K562 (cell line): ENCODE measurements around the gene VWA2. TPM values are rescaled to one million over a fixed set of nuclear protein-coding genes. Genes with fewer than 3 reads are reported as not detected.

Experiments
- ATAC-seq: fragments of 200-7000 bp; cut with Tn5 transposase; 3 replicates; pipeline ENCODE4 v1.9.1; 2020; ENCODE audit warnings: moderate library complexity
- BruUV-seq: library from RNA; stranded (reverse); fragments of 400-500 nt; replicated peaks from 2 replicates; lab custom pipeline; 2021; lab: Mats Ljungman, UMichigan
- CTCF ChIA-PET: fragments of 300-600 bp; formaldehyde crosslinking; extraction: SDS; loops from one replicate; lab custom pipeline; 2021; ENCODE audit warnings: low intra/inter-chr PET ratio; lab: Yijun Ruan, JAX
- POLR2A ChIA-PET: fragments of 300-600, 350-650 bp; sonication (Branson Sonifier 250); formaldehyde crosslinking; extraction: SDS; loops from one replicate; lab custom pipeline; 2021; ENCODE audit warnings: antibody characterized with exemption, inconsistent platforms; lab: Yijun Ruan, JAX
- DNase-seq, 4 experiments: peaks; one replicate each; pipeline versions ENCODE4 v3.0.0 to v3.0.0-alpha.2; 2011 to 2018; ENCODE audit warnings: low spot score in 3 of 4, mixed read lengths in 3 of 4; ENCODE audit errors: extremely low read depth in 1 of 4
- FAIRE-seq: peaks from 2 replicates; lab custom pipeline; 2011; peaks lifted over from hg19 to GRCh38; lab: Jason Lieb, UNC
- H2AFZ ChIP-seq: 2 replicates; pipeline ENCODE4 v1.6.0; 2011; ENCODE audit warnings: low read depth, low read length, control low read depth, inconsistent platforms
- H3K27ac ChIP-seq: fragments of 200-600 bp; 3 replicates; pipeline ENCODE4 v1.8.0; 2011; ENCODE audit warnings: low read depth, mild to moderate bottlenecking, control low read depth, inconsistent platforms, low read length, moderate library complexity, mixed read lengths; ENCODE audit errors: extremely low read depth
- H3K27me3 ChIP-seq, 2 experiments: fragments of 300-600 bp in 1 of 2; 2 replicates in 1 of 2; 3 replicates in 1 of 2; pipeline versions ENCODE4 v1.6.0 to v1.8.0; 2011; ENCODE audit warnings: inconsistent platforms in 2 of 2, low read length in 2 of 2, mild to moderate bottlenecking in 1 of 2, mixed read lengths in 1 of 2, moderate library complexity in 1 of 2; ENCODE audit not compliant: control insufficient read depth in 2 of 2, insufficient read depth in 2 of 2
- H3K36me3 ChIP-seq: fragments of 300-600 bp; 3 replicates; pipeline ENCODE4 v1.8.0; 2011; ENCODE audit warnings: mild to moderate bottlenecking, low read length, inconsistent platforms; ENCODE audit not compliant: control insufficient read depth, insufficient read depth
- H3K4me1 ChIP-seq, 2 experiments: fragments of 200-600 bp in 1 of 2; replicated peaks in 1 of 2; 2 replicates in 1 of 2; 3 replicates in 1 of 2; pipeline versions ENCODE4 v1.5.1 to v1.8.0; 2011; ENCODE audit warnings: inconsistent platforms in 2 of 2, low read length in 2 of 2, mild to moderate bottlenecking in 1 of 2, mixed read lengths in 1 of 2, moderate library complexity in 1 of 2; ENCODE audit not compliant: control insufficient read depth in 2 of 2, insufficient read depth in 2 of 2
- H3K4me2 ChIP-seq: 2 replicates; pipeline ENCODE4 v1.6.1; 2011; ENCODE audit warnings: low read length, control low read depth, inconsistent platforms, mixed read lengths; ENCODE audit not compliant: insufficient read depth
- H3K4me3 ChIP-seq: fragments of 200-600 bp; sonication (generic), shearing (Covaris generic); 2 replicates; pipeline ENCODE4 v1.5.1; 2016; ENCODE audit warnings: control low read depth, inconsistent platforms
- H3K79me2 ChIP-seq: fragments of 200-600 bp; 3 replicates; pipeline ENCODE4 v1.8.0; 2011; ENCODE audit warnings: low read length, inconsistent platforms; ENCODE audit not compliant: control insufficient read depth, insufficient read depth
- H3K9ac ChIP-seq, 2 experiments: 2 replicates each; pipeline versions ENCODE4 v1.6.0 to v1.6.1; 2011; ENCODE audit warnings: low read depth in 2 of 2, low read length in 2 of 2, control low read depth in 1 of 2, inconsistent platforms in 1 of 2, mild to moderate bottlenecking in 1 of 2, mixed read lengths in 1 of 2; ENCODE audit not compliant: insufficient read depth in 1 of 2
- H3K9me1 ChIP-seq: one replicate; pipeline ENCODE4 v1.6.0; 2011; ENCODE audit warnings: inconsistent platforms, mild to moderate bottlenecking, low read length, moderate library complexity; ENCODE audit not compliant: control insufficient read depth, insufficient read depth
- H3K9me3 ChIP-seq: replicated peaks from 2 replicates; pipeline ENCODE4 v1.5.1; 2011; ENCODE audit warnings: low read depth, low read length, inconsistent platforms; ENCODE audit not compliant: control insufficient read depth, insufficient read depth
- H4K20me1 ChIP-seq: replicated peaks from 2 replicates; pipeline ENCODE4 v1.6.1; 2011; ENCODE audit warnings: low read length, inconsistent platforms, mixed read lengths; ENCODE audit not compliant: control insufficient read depth, insufficient read depth
- DMBX1 ChIP-seq: fragments of 250-450 bp; sonication (Bioruptor Pico); IDR thresholded peaks from 2 replicates; pipeline ENCODE4 v1.8.0; 2022; ENCODE audit warnings: inconsistent platforms, mild to moderate bottlenecking, moderate library complexity, borderline replicate concordance
- E2F4 ChIP-seq: sonication (generic); formaldehyde crosslinking; IDR thresholded peaks from 2 replicates; pipeline ENCODE4 v1.8.0; 2022; ENCODE audit warnings: mild to moderate bottlenecking, low read depth, missing genetic modification reagents
- PREB ChIP-seq: sonication (generic); formaldehyde crosslinking; IDR thresholded peaks from 2 replicates; pipeline ENCODE4 v1.8.1; 2023; ENCODE audit warnings: mild to moderate bottlenecking, missing genetic modification reagents
- RB1 ChIP-seq: fragments of 450-650 bp; IDR thresholded peaks from 2 replicates; pipeline ENCODE4 v1.6.1; 2017; ENCODE audit warnings: low read depth, mild to moderate bottlenecking
- XRCC3 ChIP-seq: fragments of 450-650 bp; IDR thresholded peaks from 2 replicates; pipeline ENCODE4 v1.6.1; 2017; ENCODE audit warnings: mild to moderate bottlenecking, moderate library complexity
- ZFPM2 ChIP-seq: fragments of 250-450 bp; sonication (Bioruptor Pico); IDR thresholded peaks from 2 replicates; pipeline ENCODE4 v1.5.1; 2022; ENCODE audit warnings: mild to moderate bottlenecking
- ZNF277 ChIP-seq: fragments of 250-450 bp; sonication (Bioruptor Pico); IDR thresholded peaks from 2 replicates; pipeline ENCODE4 v1.8.0; 2022; ENCODE audit warnings: inconsistent platforms, mild to moderate bottlenecking, moderate library complexity, borderline replicate concordance
- ZNF324 ChIP-seq: fragments of 250-450 bp; sonication (Bioruptor Pico); IDR thresholded peaks from 2 replicates; pipeline ENCODE4 v1.4.0; 2020; ENCODE audit warnings: mild to moderate bottlenecking
- ZNF586 ChIP-seq: fragments of 450-650 bp; formaldehyde crosslinking; conservative IDR thresholded peaks from 2 replicates; pipeline ENCODE4 v1.4.0; 2020; ENCODE audit warnings: mild to moderate bottlenecking, moderate library complexity
- WGBS: fragments of 100-300 bp; shearing (Covaris generic); methylation state at CpG from one replicate; pipeline ENCODE4 v1.1.6; 2016; ENCODE audit warnings: low coverage, mixed read lengths; ENCODE audit not compliant: insufficient coverage; ENCODE audit errors: missing lambda C conversion rate; 5-methylcytosine and 5-hydroxymethylcytosine counted together
- in situ Hi-C: fragments of 300-500 bp; cut with MboI; formaldehyde crosslinking; loops from 4 replicates; pipeline ENCODE4 v1.15.0; 2018; ENCODE audit warnings: inconsistent platforms, mixed read lengths
- intact Hi-C: fragments of 100-400 bp; cut with micrococcal nuclease; formaldehyde crosslinking; loops from 2 replicates; pipeline ENCODE4 v1.14.2; 2022
- polyA plus RNA-seq, 8 experiments: library from polyadenylated mRNA; depleted of rRNA in 4 of 8; stranded (reverse) in 5 of 8; unstranded in 3 of 8; fragments of >200 nt; fragmentation: Nextera tagmentation in 2 of 8; fragmentation: Illumina TruSeq in 1 of 8; extraction: Ambion mirVana in 2 of 8; extraction: Trizol in 1 of 8; gene quantifications; 2 replicates each; pipeline versions ENCODE4 v1.2.1 to v1.2.3, GENCODE V29; 2011 to 2014; ENCODE audit warnings: inconsistent platforms in 1 of 8, missing spikeins in 1 of 8
- total RNA-seq, 7 experiments: library from RNA; depleted of rRNA in 6 of 7; stranded (reverse); fragments of >200 nt in 6 of 7; fragmentation: Illumina TruSeq in 2 of 7; extraction: Trizol in 2 of 7; gene quantifications; 2 replicates each; pipeline versions ENCODE4 v1.2.1 to v1.2.3, GENCODE V29; 2011 to 2021; ENCODE audit warnings: low replicate concordance in 1 of 7
- TF ChIP-seq, protein P1 (sequence below): fragments of 200-800 bp; sonication (Bioruptor generic); IDR thresholded peaks from 2 replicates; pipeline ENCODE4 v1.6.1; 2017; ENCODE audit warnings: missing genetic modification characterization, missing compliant biosample characterization

The VWA2 gene
- total and polyA plus RNA-seq, 9 of the 15 experiments (the other 6 are each of a cell fraction or from before 2014, with no cell fraction given), result not detected

DNA sequence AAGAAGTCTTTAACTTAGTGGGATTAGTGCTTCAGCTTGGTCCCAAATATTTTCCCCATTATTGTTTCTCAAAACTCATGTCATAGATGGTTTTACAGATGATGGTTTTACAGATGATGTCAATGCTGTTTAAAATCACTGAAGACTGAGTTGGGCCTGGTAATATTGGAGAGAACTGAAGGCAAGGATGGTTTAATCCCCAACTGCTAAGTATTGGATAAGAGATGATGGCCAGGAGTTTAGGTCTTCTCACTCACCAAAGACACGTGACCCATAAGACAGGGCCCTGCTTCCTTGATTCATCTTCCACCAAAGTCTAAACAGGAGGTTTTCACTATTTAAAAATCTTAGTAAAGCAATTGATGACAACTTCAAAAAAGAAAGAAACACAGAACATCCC is 56.3 kb downstream of the VWA2 start:
- POLR2A ChIA-PET, result no interaction called here
- no peaks in the 10 kb centered on the region for H3K79me2 ChIP-seq
- H2AFZ ChIP-seq, result no peak overlapping the region
- no peaks in the 10 kb centered on the region for H3K36me3 ChIP-seq
- 0% methylated on average over 1 of the region's 1 CpG for WGBS
- DNase-seq (no peak), ATAC-seq (no peak), FAIRE-seq (no peak)
- peaks cover 0 to 4% of the 10 kb centered on the region in 2 experiments; a peak in 1 of 5 replicates for H3K27me3 ChIP-seq
- in situ Hi-C loops (no loop called here), intact Hi-C loops (no loop called here)
- no peaks in the 10 kb centered on the region for H4K20me1 ChIP-seq
- no peak overlapping the region for H3K9ac ChIP-seq
- no peak overlapping the region for H3K27ac ChIP-seq
- H3K9me3 ChIP-seq, result no peaks in the 10 kb centered on the region
- no TSS peak for BruUV-seq
- no peak overlapping the region for H3K4me2 ChIP-seq
- H3K9me1 ChIP-seq, result no peaks in the 10 kb centered on the region
- no peaks in the 10 kb centered on the region for H3K4me1 ChIP-seq
- TF ChIP-seq E2F4 (CRISPR knock-in tag), result no peak
- peak; percentile 88 for TF ChIP-seq ZNF324
- no peak for TF ChIP-seq DMBX1
- TF ChIP-seq ZFPM2 (CRISPR knock-in tag), result no peak
- CTCF ChIA-PET, result no interaction called here
- no peak overlapping the region for H3K4me3 ChIP-seq

DNA sequence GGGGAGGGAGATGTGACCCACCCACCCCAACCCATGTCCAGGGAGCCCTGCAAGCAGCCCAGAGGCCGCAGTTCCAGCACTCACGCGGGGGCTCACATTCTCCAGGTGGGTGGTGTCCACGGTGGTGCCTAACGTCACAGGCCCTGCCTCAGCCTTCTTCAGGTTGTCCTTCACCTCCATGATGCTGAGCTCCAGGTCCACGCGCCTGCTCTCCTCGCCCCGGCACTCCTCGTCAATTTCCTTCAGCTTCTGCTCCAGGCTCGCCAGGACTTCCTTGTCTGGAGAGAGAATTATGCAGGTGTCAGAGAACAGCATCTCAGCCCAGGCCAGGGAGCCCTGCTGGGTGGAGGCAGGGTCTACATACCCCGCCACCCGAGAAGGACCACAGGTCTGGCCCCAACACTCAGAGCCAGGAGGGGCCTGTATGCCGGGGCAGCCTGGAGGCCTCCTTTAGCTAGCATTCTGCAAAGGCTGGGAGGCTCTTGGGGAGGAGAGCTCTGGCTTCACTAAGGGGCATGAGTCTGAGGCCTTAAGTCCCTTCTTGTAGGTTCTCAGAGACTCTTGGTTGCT is 58.2 kb downstream of the VWA2 start:
- Histone ChIP-seq H3K4me2 (no peak overlapping the region), H3K9me3 (no peaks in the 10 kb centered on the region), H4K20me1 (no peaks in the 10 kb centered on the region), H3K4me3 (no peak overlapping the region), H3K36me3 (no peaks in the 10 kb centered on the region), H3K27ac (no peak overlapping the region), H3K9me1 (no peaks in the 10 kb centered on the region), H2AFZ (no peak overlapping the region), H3K79me2 (no peaks in the 10 kb centered on the region), H3K27me3 (peaks cover 0 to 4% of the 10 kb centered on the region in 2 experiments; a peak in 1 of 5 replicates), H3K9ac (no peak overlapping the region), H3K4me1 (no peaks in the 10 kb centered on the region)
- under 1% methylated on average over 13 of the region's 14 CpGs for WGBS
- no peak for ATAC-seq
- POLR2A ChIA-PET, result interaction anchor here (0.6 kb wide), 1 partner anchor 317 kb away, joined by 3 read pairs; no protein-coding TSS in a partner anchor
- no peak for DNase-seq
- FAIRE-seq, result no peak
- intact Hi-C loops (no loop called here), in situ Hi-C loops (no loop called here)
- BruUV-seq, result no TSS peak
- CTCF ChIA-PET, result no interaction called here
- TF ChIP-seq XRCC3 (no peak), ZNF586 (CRISPR knock-in tag) (no peak), ZNF277 (CRISPR knock-in tag) (no peak), PREB (CRISPR knock-in tag) (no peak), RB1 (no peak)
- TF ChIP-seq, protein P1, sequence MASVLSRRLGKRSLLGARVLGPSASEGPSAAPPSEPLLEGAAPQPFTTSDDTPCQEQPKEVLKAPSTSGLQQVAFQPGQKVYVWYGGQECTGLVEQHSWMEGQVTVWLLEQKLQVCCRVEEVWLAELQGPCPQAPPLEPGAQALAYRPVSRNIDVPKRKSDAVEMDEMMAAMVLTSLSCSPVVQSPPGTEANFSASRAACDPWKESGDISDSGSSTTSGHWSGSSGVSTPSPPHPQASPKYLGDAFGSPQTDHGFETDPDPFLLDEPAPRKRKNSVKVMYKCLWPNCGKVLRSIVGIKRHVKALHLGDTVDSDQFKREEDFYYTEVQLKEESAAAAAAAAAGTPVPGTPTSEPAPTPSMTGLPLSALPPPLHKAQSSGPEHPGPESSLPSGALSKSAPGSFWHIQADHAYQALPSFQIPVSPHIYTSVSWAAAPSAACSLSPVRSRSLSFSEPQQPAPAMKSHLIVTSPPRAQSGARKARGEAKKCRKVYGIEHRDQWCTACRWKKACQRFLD (CRISPR knock-in tag), result no peak
